IMR-90 (cell line): Measurements from ENCODE around the gene AHSG. TPM values are rescaled to one million over a fixed set of nuclear protein-coding genes. Genes with fewer than 3 reads are reported as not detected.

Source experiments
- ATAC-seq: fragments of 200-7000 bp; cut with Tn5 transposase; 2 replicates; pipeline ENCODE4 v1.9.1; 2020; ENCODE audit warnings: low read depth, mild to moderate bottlenecking, moderate library complexity
- BruUV-seq: library from RNA; stranded (reverse); fragments of 400-500 nt; replicated peaks from 2 replicates; lab custom pipeline; 2021; lab: Mats Ljungman, UMichigan
- CTCF ChIA-PET: fragments of 300-600 bp; formaldehyde crosslinking; extraction: SDS; loops from one replicate; lab custom pipeline; 2021; ENCODE audit warnings: antibody characterized with exemption; lab: Yijun Ruan, JAX
- POLR2A ChIA-PET: fragments of 300-600 bp; sonication (Branson Sonifier 250); formaldehyde crosslinking; loops from one replicate; lab custom pipeline; 2022; ENCODE audit warnings: antibody characterized with exemption; ENCODE audit not compliant: unreplicated experiment; lab: Charles Lee
- DNase-seq: peaks from one replicate; pipeline ENCODE4 v3.0.0; 2013
- H2AFZ ChIP-seq: replicated peaks from 2 replicates; pipeline ENCODE3; 2013; ENCODE audit warnings: low read length, mild to moderate bottlenecking; ENCODE audit not compliant: poor library complexity
- H2AK5ac ChIP-seq: 2 replicates; pipeline ENCODE4 v1.6.1; 2013; ENCODE audit warnings: low read depth, low read length, inconsistent platforms
- H2AK9ac ChIP-seq: replicated peaks from 2 replicates; pipeline ENCODE3; 2013; ENCODE audit warnings: mild to moderate bottlenecking, low read depth, low read length, moderate library complexity; ENCODE audit not compliant: poor library complexity
- H2BK120ac ChIP-seq: 2 replicates; pipeline ENCODE4 v1.6.1; 2013; ENCODE audit warnings: low read depth, low read length, inconsistent platforms
- H2BK15ac ChIP-seq: 3 replicates; pipeline ENCODE4 v1.6.1; 2013; ENCODE audit warnings: low read depth, low read length, inconsistent platforms
- H2BK20ac ChIP-seq: 2 replicates; pipeline ENCODE4 v1.6.1; 2013; ENCODE audit warnings: low read depth, mild to moderate bottlenecking, inconsistent platforms, low read length, moderate library complexity
- H2BK5ac ChIP-seq: 2 replicates; pipeline ENCODE4 v1.6.1; 2013; ENCODE audit warnings: mild to moderate bottlenecking, low read depth, low read length, inconsistent platforms; ENCODE audit not compliant: poor library complexity, severe bottlenecking
- H3K14ac ChIP-seq: replicated peaks from 2 replicates; pipeline ENCODE4 v1.6.1; 2013; ENCODE audit warnings: low read depth, low read length, inconsistent platforms
- H3K18ac ChIP-seq: 2 replicates; pipeline ENCODE4 v1.6.1; 2013; ENCODE audit warnings: low read depth, low read length, control low read depth
- H3K23ac ChIP-seq: 2 replicates; pipeline ENCODE4 v1.6.1; 2013; ENCODE audit warnings: low read depth, low read length, inconsistent platforms
- H3K27ac ChIP-seq: 2 replicates; pipeline ENCODE4 v1.5.1; 2013; ENCODE audit warnings: mild to moderate bottlenecking, control low read depth, low read length; ENCODE audit not compliant: insufficient read depth
- H3K27me3 ChIP-seq: 2 replicates; pipeline ENCODE4 v1.6.1; 2013; ENCODE audit warnings: low read length; ENCODE audit not compliant: control insufficient read depth, insufficient read depth
- H3K36me3 ChIP-seq: 2 replicates; pipeline ENCODE4 v1.6.1; 2013; ENCODE audit warnings: low read length, mixed read lengths; ENCODE audit not compliant: control insufficient read depth, insufficient read depth
- H3K4ac ChIP-seq: 2 replicates; pipeline ENCODE4 v1.6.1; 2013; ENCODE audit warnings: low read depth, low read length, inconsistent platforms
- H3K4me1 ChIP-seq: 2 replicates; pipeline ENCODE4 v1.6.1; 2013; ENCODE audit warnings: low read length, mixed read lengths; ENCODE audit not compliant: control insufficient read depth, insufficient read depth
- H3K4me2 ChIP-seq: 2 replicates; pipeline ENCODE4 v1.6.1; 2013; ENCODE audit warnings: low read depth, mild to moderate bottlenecking, control low read depth, low read length, moderate library complexity
- H3K4me3 ChIP-seq: 2 replicates; pipeline ENCODE4 v1.5.1; 2013; ENCODE audit warnings: low read depth, mild to moderate bottlenecking, control low read depth, low read length, moderate library complexity; ENCODE audit not compliant: insufficient read depth
- H3K56ac ChIP-seq: 2 replicates; pipeline ENCODE4 v1.6.1; 2013; ENCODE audit warnings: low read length, inconsistent platforms; ENCODE audit not compliant: insufficient read depth; ENCODE audit errors: extremely low read depth
- H3K79me1 ChIP-seq, 2 experiments: 2 replicates each; pipeline ENCODE4 v1.6.1; 2013; ENCODE audit warnings: low read length in 2 of 2, inconsistent platforms in 1 of 2, low read depth in 1 of 2
- H3K9ac ChIP-seq: 2 replicates; pipeline ENCODE4 v1.6.1; 2013; ENCODE audit warnings: low read depth, low read length, control low read depth
- H3K9me1 ChIP-seq: 2 replicates; pipeline ENCODE4 v1.6.1; 2013; ENCODE audit warnings: low read length, inconsistent platforms; ENCODE audit not compliant: insufficient read depth
- H3K9me3 ChIP-seq: 2 replicates; pipeline ENCODE4 v1.6.1; 2013; ENCODE audit warnings: low read length; ENCODE audit not compliant: control insufficient read depth, insufficient read depth
- H4K20me1 ChIP-seq: 2 replicates; pipeline ENCODE4 v1.6.1; 2013; ENCODE audit warnings: low read length, inconsistent platforms; ENCODE audit not compliant: insufficient read depth
- H4K5ac ChIP-seq: 2 replicates; pipeline ENCODE4 v1.6.1; 2013; ENCODE audit warnings: mild to moderate bottlenecking, low read depth, low read length, control low read depth
- H4K8ac ChIP-seq, 2 experiments: 2 replicates each; pipeline ENCODE4 v1.6.1; 2013; ENCODE audit warnings: low read depth in 2 of 2, low read length in 2 of 2, control low read depth in 1 of 2, inconsistent platforms in 1 of 2
- H4K91ac ChIP-seq: 2 replicates; pipeline ENCODE4 v1.6.1; 2013; ENCODE audit warnings: low read depth, low read length, inconsistent platforms; ENCODE audit not compliant: insufficient read depth
- BHLHE40 ChIP-seq: fragments of 150-350 bp; IDR thresholded peaks from 2 replicates; pipeline ENCODE4 v1.6.1; 2016; ENCODE audit warnings: mild to moderate bottlenecking, low read depth, low read length
- CEBPB ChIP-seq: IDR thresholded peaks from 2 replicates; pipeline ENCODE4 v1.6.1; 2012; ENCODE audit warnings: low read depth, low read length, improper control_type of control experiment
- MAZ ChIP-seq: IDR thresholded peaks from 2 replicates; pipeline ENCODE4 v1.6.1; 2012; ENCODE audit warnings: low read depth, mild to moderate bottlenecking, low read length, improper control_type of control experiment, moderate library complexity, borderline replicate concordance
- POLR2A ChIP-seq: IDR thresholded peaks from 2 replicates; pipeline ENCODE4 v1.6.1; 2012; ENCODE audit warnings: mild to moderate bottlenecking, low read depth, low read length
- RAD21 ChIP-seq: IDR thresholded peaks from 2 replicates; pipeline ENCODE4 v1.6.1; 2012; ENCODE audit warnings: low read length, improper control_type of control experiment
- WGBS, 2 experiments: methylation state at CpG; one replicate each; pipeline versions ENCODE4 v1.1.5 to v1.1.7; 2013; ENCODE audit warnings: missing lambda C conversion rate in 2 of 2; ENCODE audit not compliant: insufficient read length in 1 of 2; ENCODE audit errors: extremely low coverage in 2 of 2; 5-methylcytosine and 5-hydroxymethylcytosine counted together
- dilution Hi-C: fragments of 300-500 bp; cut with HindIII; formaldehyde crosslinking; loops from one replicate; pipeline ENCODE4 v1.14.3; 2018; ENCODE audit warnings: low sequenced_read_pairs; ENCODE audit not compliant: unreplicated experiment
- in situ Hi-C: fragments of 300-500 bp; cut with MboI; formaldehyde crosslinking; loops from 3 replicates; pipeline ENCODE4 v1.14.3; 2019; ENCODE audit warnings: low sequenced_read_pairs, inconsistent platforms, mixed read lengths
- intact Hi-C: fragments of 100-400 bp; cut with micrococcal nuclease; formaldehyde crosslinking; loops from 2 replicates; pipeline ENCODE4 v1.10.0; 2022
- polyA plus RNA-seq, 3 experiments: library from polyadenylated mRNA; depleted of rRNA; stranded (reverse); fragments of >200 nt; gene quantifications; 2 replicates each; pipeline ENCODE4 v1.2.3, GENCODE V29; 2012; ENCODE audit warnings: low replicate concordance in 1 of 3
- total RNA-seq: library from RNA; depleted of rRNA; stranded (reverse); fragments of >200 nt; gene quantifications from 2 replicates; pipeline ENCODE4 v1.2.3, GENCODE V29; 2012
- TF ChIP-seq, protein P1 (sequence below): fragments of 150-350 bp; IDR thresholded peaks from 2 replicates; pipeline ENCODE4 v1.6.1; 2017; ENCODE audit warnings: mild to moderate bottlenecking, antibody characterized with exemption, low read length, low read depth
- TF ChIP-seq, protein P2 (sequence below): conservative IDR thresholded peaks from 2 replicates; pipeline ENCODE4 v1.5.1; 2012; ENCODE audit warnings: mild to moderate bottlenecking, low read depth, low read length, improper control_type of control experiment

The AHSG gene
- total and polyA plus RNA-seq, 2 of the 4 experiments (the other 2 are of a cell fraction), result not detected

DNA sequence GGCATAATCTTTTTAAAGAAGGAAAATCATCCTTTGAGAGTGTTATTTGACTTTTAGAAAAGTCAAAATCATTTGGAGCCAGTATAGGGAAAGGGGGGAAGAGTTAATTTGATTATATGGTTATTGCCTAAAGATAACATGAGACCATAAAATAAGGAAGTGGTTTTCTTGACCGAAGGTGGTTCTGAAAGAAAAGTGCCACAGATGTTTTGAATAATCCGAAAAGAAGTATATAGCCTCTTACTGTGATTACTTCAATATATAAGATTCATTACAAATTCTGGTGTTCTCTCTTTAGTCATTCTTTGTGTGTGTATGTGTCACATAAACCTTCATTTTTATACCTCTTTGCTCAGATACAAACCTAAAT lies 41.2 kb upstream of the AHSG start (continued):
- TF ChIP-seq, protein P1, sequence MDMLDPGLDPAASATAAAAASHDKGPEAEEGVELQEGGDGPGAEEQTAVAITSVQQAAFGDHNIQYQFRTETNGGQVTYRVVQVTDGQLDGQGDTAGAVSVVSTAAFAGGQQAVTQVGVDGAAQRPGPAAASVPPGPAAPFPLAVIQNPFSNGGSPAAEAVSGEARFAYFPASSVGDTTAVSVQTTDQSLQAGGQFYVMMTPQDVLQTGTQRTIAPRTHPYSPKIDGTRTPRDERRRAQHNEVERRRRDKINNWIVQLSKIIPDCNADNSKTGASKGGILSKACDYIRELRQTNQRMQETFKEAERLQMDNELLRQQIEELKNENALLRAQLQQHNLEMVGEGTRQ, result no peak
- no peak for TF ChIP-seq MAZ

DNA sequence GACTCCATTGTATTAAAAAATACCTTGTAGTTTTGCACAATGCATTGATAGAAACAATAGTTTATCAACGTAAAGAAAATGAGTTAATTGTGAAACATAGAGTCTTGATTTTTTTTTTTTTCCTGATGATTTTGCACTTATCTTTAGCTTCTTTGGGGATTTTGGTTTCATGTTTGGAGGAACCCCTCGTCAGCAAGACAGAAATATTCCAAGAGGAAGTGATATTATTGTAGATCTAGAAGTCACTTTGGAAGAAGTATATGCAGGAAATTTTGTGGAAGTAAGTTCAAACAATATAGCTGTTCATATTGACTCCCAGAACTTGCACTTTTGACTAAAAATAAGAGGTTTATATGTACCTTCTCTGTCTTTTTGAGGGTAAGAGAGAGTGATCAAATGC lies 35.3 kb upstream of the AHSG start:
- Histone ChIP-seq H3K9me3 (no peaks in the 10 kb centered on the region), H2AK5ac (no peak overlapping the region), H3K9ac (no peak overlapping the region), H2AFZ (no peak overlapping the region), H3K23ac (no peak overlapping the region), H4K20me1 (no peaks in the 10 kb centered on the region), H3K27ac (no peak overlapping the region), H3K14ac (no peak overlapping the region), H4K5ac (no peak overlapping the region), H2AK9ac (no peak overlapping the region), H4K8ac (no peak overlapping the region), H3K79me1 (peaks cover 3 to 5% of the 10 kb centered on the region in 2 experiments; a peak in 3 of 4 replicates), H3K27me3 (no peaks in the 10 kb centered on the region), H2BK120ac (no peak overlapping the region), H3K36me3 (peaks cover 18% of the 10 kb centered on the region), H3K4me2 (no peak overlapping the region), H2BK20ac (no peak overlapping the region), H3K56ac (no peak overlapping the region), H3K18ac (no peak overlapping the region), H2BK15ac (no peak overlapping the region), H3K4me1 (no peaks in the 10 kb centered on the region), H3K4me3 (no peak overlapping the region), H3K9me1 (no peaks in the 10 kb centered on the region), H4K91ac (no peak overlapping the region), H3K4ac (no peak overlapping the region), H2BK5ac (no peak overlapping the region)
- ATAC-seq, result no peak
- dilution Hi-C loops (no loop called here), in situ Hi-C loops (no loop called here), intact Hi-C loops (loop anchor here (10.0 kb wide), 1 partner anchor 207 kb away; the partner anchor contains the start of gene EIF4A2)
- no peak for DNase-seq
- TF ChIP-seq RAD21 (no peak), CEBPB (no peak), BHLHE40 (no peak), POLR2A (no peak), MAZ (no peak)
- TF ChIP-seq, protein P2, sequence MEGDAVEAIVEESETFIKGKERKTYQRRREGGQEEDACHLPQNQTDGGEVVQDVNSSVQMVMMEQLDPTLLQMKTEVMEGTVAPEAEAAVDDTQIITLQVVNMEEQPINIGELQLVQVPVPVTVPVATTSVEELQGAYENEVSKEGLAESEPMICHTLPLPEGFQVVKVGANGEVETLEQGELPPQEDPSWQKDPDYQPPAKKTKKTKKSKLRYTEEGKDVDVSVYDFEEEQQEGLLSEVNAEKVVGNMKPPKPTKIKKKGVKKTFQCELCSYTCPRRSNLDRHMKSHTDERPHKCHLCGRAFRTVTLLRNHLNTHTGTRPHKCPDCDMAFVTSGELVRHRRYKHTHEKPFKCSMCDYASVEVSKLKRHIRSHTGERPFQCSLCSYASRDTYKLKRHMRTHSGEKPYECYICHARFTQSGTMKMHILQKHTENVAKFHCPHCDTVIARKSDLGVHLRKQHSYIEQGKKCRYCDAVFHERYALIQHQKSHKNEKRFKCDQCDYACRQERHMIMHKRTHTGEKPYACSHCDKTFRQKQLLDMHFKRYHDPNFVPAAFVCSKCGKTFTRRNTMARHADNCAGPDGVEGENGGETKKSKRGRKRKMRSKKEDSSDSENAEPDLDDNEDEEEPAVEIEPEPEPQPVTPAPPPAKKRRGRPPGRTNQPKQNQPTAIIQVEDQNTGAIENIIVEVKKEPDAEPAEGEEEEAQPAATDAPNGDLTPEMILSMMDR, result no peak
- ChIA-PET POLR2A (no interaction called here), CTCF (interaction anchor here (0.6 to 1.3 kb wide), 3 partner anchors 9 to 634 kb away, joined by 3 to 4 read pairs (median 3); no protein-coding TSS in a partner anchor)
- BruUV-seq, result no TSS peak
- WGBS, 2 experiments, result no CpG with 5 or more reads among the region's 2 CpGs
